HEK293 (cell line): Measurements from ENCODE around the gene WDR36.

ENCODE experiments used
- CTCF ChIA-PET: fragments of 350-600 bp; formaldehyde crosslinking; extraction: SDS; loops from one replicate; lab custom pipeline; 2021; ENCODE audit warnings: antibody characterized with exemption; lab: Yijun Ruan, JAX
- POLR2A ChIA-PET: fragments of 300-600 bp; formaldehyde crosslinking; extraction: SDS; loops from one replicate; lab custom pipeline; 2020; ENCODE audit warnings: antibody characterized with exemption, inconsistent platforms; lab: Yijun Ruan, JAX
- H3K27ac ChIP-seq: fragments of 200-500 bp; sonication (Bioruptor generic); 2 replicates; pipeline ENCODE4 v1.5.1; 2014; ENCODE audit warnings: low read depth, low read length, control low read depth, inconsistent platforms; ENCODE audit errors: extremely low read depth
- H3K36me3 ChIP-seq, 2 experiments: fragments of 200-500 bp in 1 of 2; sonication (Bioruptor generic) in 1 of 2; 1 replicate in 1 of 2; 2 replicates in 1 of 2; pipeline ENCODE4 v1.5.1; 2014 to 2017; ENCODE audit warnings: inconsistent platforms in 2 of 2, low read length in 2 of 2; ENCODE audit not compliant: control insufficient read depth in 2 of 2, insufficient read depth in 1 of 2
- H3K4me1 ChIP-seq: fragments of 200-500 bp; sonication (Bioruptor generic); 2 replicates; pipeline ENCODE4 v1.5.1; 2014; ENCODE audit warnings: mild to moderate bottlenecking, low read length, inconsistent platforms; ENCODE audit not compliant: control insufficient read depth, insufficient read depth
- H3K4me3 ChIP-seq: 2 replicates; pipeline ENCODE4 v1.5.1; 2011; ENCODE audit warnings: low read depth, mild to moderate bottlenecking, control low read depth, low read length, moderate library complexity
- H3K9me3 ChIP-seq: fragments of 200-500 bp; sonication (Bioruptor generic); 2 replicates; pipeline ENCODE4 v1.5.1; 2014; ENCODE audit warnings: low read depth, low read length, inconsistent platforms; ENCODE audit not compliant: control insufficient read depth, insufficient read depth
- GLIS2 ChIP-seq: fragments of 450-650 bp; formaldehyde crosslinking; IDR thresholded peaks from 2 replicates; pipeline ENCODE4 v1.5.1; 2016; ENCODE audit warnings: missing biosample characterization, missing genetic modification characterization
- KLF10 ChIP-seq: fragments of 450-650 bp; IDR thresholded peaks from 2 replicates; pipeline ENCODE4 v1.5.1; 2018; ENCODE audit warnings: missing biosample characterization, mild to moderate bottlenecking, missing genetic modification characterization
- KLF16 ChIP-seq: fragments of 450-650 bp; formaldehyde crosslinking; IDR thresholded peaks from 2 replicates; pipeline ENCODE4 v1.5.1; 2017; ENCODE audit warnings: missing biosample characterization, missing genetic modification characterization
- KLF9 ChIP-seq: fragments of 450-650 bp; formaldehyde crosslinking; IDR thresholded peaks from 2 replicates; pipeline ENCODE4 v1.5.1; 2016; ENCODE audit warnings: missing biosample characterization, missing genetic modification characterization, low read depth
- MEIS1 ChIP-seq: sonication (generic); formaldehyde crosslinking; IDR thresholded peaks from 2 replicates; pipeline ENCODE4 v1.8.1; 2022; ENCODE audit warnings: missing genetic modification reagents, mild to moderate bottlenecking, borderline replicate concordance
- SCRT1 ChIP-seq: fragments of 450-650 bp; formaldehyde crosslinking; IDR thresholded peaks from 2 replicates; pipeline ENCODE4 v1.5.1; 2016; ENCODE audit warnings: missing biosample characterization, missing genetic modification characterization, borderline replicate concordance
- YY2 ChIP-seq: fragments of 450-650 bp; formaldehyde crosslinking; IDR thresholded peaks from 2 replicates; pipeline ENCODE4 v1.5.1; 2016; ENCODE audit warnings: missing biosample characterization, missing genetic modification characterization
- ZNF10 ChIP-seq: fragments of 450-650 bp; formaldehyde crosslinking; IDR thresholded peaks from 2 replicates; pipeline ENCODE4 v1.5.1; 2017; ENCODE audit warnings: missing biosample characterization, missing genetic modification characterization
- ZNF112 ChIP-seq: fragments of 450-650 bp; formaldehyde crosslinking; IDR thresholded peaks from 2 replicates; pipeline ENCODE4 v1.5.0; 2017; ENCODE audit warnings: missing biosample characterization, missing genetic modification characterization
- ZNF133 ChIP-seq: fragments of 450-650 bp; formaldehyde crosslinking; IDR thresholded peaks from 2 replicates; pipeline ENCODE4 v1.5.1; 2016; ENCODE audit warnings: missing biosample characterization, missing genetic modification characterization
- ZNF184 ChIP-seq: fragments of 450-650 bp; IDR thresholded peaks from 2 replicates; pipeline ENCODE4 v1.5.1; 2018; ENCODE audit warnings: missing biosample characterization, mild to moderate bottlenecking, missing genetic modification characterization
- ZNF19 ChIP-seq: fragments of 450-650 bp; formaldehyde crosslinking; IDR thresholded peaks from 2 replicates; pipeline ENCODE4; 2016; ENCODE audit warnings: missing biosample characterization, missing genetic modification characterization, low read depth
- ZNF311 ChIP-seq: fragments of 450-650 bp; formaldehyde crosslinking; IDR thresholded peaks from 2 replicates; pipeline ENCODE4 v1.5.1; 2017; ENCODE audit warnings: missing biosample characterization, missing genetic modification characterization, borderline replicate concordance
- ZNF48 ChIP-seq: fragments of 450-650 bp; formaldehyde crosslinking; IDR thresholded peaks from 2 replicates; pipeline ENCODE4 v1.5.1; 2016; ENCODE audit warnings: missing biosample characterization, missing genetic modification characterization
- ZNF549 ChIP-seq: fragments of 450-650 bp; IDR thresholded peaks from 2 replicates; pipeline ENCODE4 v1.5.1; 2018; ENCODE audit warnings: missing biosample characterization, missing genetic modification characterization, mild to moderate bottlenecking, inconsistent platforms, moderate library complexity
- ZNF776 ChIP-seq: fragments of 450-650 bp; formaldehyde crosslinking; IDR thresholded peaks from 2 replicates; pipeline ENCODE4 v1.5.0; 2017; ENCODE audit warnings: missing biosample characterization, missing genetic modification characterization, borderline replicate concordance
- ZNF837 ChIP-seq: fragments of 450-650 bp; formaldehyde crosslinking; IDR thresholded peaks from 2 replicates; pipeline ENCODE4 v1.5.1; 2016; ENCODE audit warnings: missing biosample characterization, missing genetic modification characterization
- ZXDB ChIP-seq: fragments of 450-650 bp; formaldehyde crosslinking; IDR thresholded peaks from 2 replicates; pipeline ENCODE4 v1.5.1; 2016; ENCODE audit warnings: missing biosample characterization, missing genetic modification characterization
- TF ChIP-seq, protein P1 (sequence below): fragments of 450-650 bp; formaldehyde crosslinking; IDR thresholded peaks from 2 replicates; pipeline ENCODE4 v1.5.1; 2017; ENCODE audit warnings: missing biosample characterization, missing genetic modification characterization
- TF ChIP-seq, protein P2 (sequence below): fragments of 450-650 bp; formaldehyde crosslinking; IDR thresholded peaks from 2 replicates; pipeline ENCODE4 v1.5.1; 2016; ENCODE audit warnings: missing biosample characterization, missing genetic modification characterization
- TF ChIP-seq, protein P3 (sequence below): fragments of 450-650 bp; formaldehyde crosslinking; IDR thresholded peaks from 2 replicates; pipeline ENCODE4 v1.5.1; 2016; ENCODE audit warnings: missing biosample characterization, missing genetic modification characterization
- TF ChIP-seq, protein P4 (sequence below): fragments of 450-650 bp; formaldehyde crosslinking; IDR thresholded peaks from 2 replicates; pipeline ENCODE4 v1.5.1; 2016; ENCODE audit warnings: missing biosample characterization, missing genetic modification characterization
- TF ChIP-seq, protein P5 (sequence below): sonication (generic); formaldehyde crosslinking; IDR thresholded peaks from 2 replicates; pipeline ENCODE4 v1.8.1; 2022; ENCODE audit warnings: mild to moderate bottlenecking, moderate library complexity, missing genetic modification reagents
- TF ChIP-seq, protein P6 (sequence below): fragments of 450-650 bp; formaldehyde crosslinking; IDR thresholded peaks from 2 replicates; pipeline ENCODE4 v1.5.1; 2016; ENCODE audit warnings: missing biosample characterization, missing genetic modification characterization

WDR36 gene

DNA sequence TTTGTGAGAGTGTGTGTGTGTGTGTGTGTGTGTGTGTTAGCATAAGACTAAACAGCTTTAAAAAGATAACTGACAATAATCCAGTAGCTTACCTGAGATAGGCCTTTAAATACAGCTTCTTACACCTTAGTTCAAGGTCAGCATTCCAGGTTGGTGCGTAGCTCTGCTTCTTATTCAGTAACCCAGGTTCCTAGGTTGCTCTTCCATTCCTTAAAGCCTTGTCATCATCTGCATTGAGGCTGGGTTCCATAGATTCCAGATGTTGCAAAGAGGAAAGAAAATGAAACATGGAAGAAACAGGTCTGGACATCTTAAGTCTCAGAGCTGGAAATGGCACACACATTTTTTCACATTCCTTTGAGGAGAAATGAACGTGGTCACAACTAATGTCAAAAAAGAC is 78.1 kb downstream of the WDR36 start (continued):
- TF ChIP-seq GLIS2 (tag by site-specific recombination) = no peak

DNA sequence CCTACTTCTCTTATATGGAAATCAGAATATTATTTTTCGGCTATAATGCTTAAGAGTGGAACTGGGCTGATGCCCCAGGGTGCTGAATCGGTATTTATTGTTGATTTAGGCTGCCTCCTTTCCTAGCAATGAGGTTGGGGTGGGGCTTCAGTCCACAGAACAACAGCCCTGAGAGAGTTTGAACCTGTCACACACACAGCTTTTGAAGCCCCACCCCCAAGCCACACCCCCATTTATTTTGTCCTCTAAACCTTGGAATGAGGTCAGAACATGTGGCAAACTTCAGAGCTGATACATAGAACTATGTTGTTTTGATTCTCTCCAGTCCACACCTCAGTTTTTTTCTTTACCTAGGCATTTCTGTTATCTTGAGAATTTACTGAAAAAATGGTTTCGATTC is 80.4 kb downstream of the WDR36 start:
- H3K4me1 ChIP-seq = peaks cover 3% of the 10 kb centered on the region; the same call in 1 of the 2 replicates
- no peak overlapping the region for H3K4me3 ChIP-seq
- TF ChIP-seq, protein P1, sequence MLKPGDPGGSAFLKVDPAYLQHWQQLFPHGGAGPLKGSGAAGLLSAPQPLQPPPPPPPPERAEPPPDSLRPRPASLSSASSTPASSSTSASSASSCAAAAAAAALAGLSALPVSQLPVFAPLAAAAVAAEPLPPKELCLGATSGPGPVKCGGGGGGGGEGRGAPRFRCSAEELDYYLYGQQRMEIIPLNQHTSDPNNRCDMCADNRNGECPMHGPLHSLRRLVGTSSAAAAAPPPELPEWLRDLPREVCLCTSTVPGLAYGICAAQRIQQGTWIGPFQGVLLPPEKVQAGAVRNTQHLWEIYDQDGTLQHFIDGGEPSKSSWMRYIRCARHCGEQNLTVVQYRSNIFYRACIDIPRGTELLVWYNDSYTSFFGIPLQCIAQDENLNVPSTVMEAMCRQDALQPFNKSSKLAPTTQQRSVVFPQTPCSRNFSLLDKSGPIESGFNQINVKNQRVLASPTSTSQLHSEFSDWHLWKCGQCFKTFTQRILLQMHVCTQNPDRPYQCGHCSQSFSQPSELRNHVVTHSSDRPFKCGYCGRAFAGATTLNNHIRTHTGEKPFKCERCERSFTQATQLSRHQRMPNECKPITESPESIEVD (tag by site-specific recombination) = no peak
- TF ChIP-seq ZNF776 (tag by site-specific recombination) (no peak), MEIS1 (CRISPR knock-in tag) (no peak), KLF10 (peak; percentile 22; the same call in 1 of the 2 replicates), ZNF549 (no peak), ZNF48 (tag by site-specific recombination) (no peak), SCRT1 (tag by site-specific recombination) (no peak), ZNF311 (tag by site-specific recombination) (no peak), KLF9 (peak; percentile 63; the same call in 1 of the 2 replicates), ZNF184 (tag by site-specific recombination) (no peak), ZNF133 (tag by site-specific recombination) (no peak), YY2 (tag by site-specific recombination) (no peak)
- TF ChIP-seq, protein P2, sequence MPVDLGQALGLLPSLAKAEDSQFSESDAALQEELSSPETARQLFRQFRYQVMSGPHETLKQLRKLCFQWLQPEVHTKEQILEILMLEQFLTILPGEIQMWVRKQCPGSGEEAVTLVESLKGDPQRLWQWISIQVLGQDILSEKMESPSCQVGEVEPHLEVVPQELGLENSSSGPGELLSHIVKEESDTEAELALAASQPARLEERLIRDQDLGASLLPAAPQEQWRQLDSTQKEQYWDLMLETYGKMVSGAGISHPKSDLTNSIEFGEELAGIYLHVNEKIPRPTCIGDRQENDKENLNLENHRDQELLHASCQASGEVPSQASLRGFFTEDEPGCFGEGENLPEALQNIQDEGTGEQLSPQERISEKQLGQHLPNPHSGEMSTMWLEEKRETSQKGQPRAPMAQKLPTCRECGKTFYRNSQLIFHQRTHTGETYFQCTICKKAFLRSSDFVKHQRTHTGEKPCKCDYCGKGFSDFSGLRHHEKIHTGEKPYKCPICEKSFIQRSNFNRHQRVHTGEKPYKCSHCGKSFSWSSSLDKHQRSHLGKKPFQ (tag by site-specific recombination) = no peak
- TF ChIP-seq, protein P3, sequence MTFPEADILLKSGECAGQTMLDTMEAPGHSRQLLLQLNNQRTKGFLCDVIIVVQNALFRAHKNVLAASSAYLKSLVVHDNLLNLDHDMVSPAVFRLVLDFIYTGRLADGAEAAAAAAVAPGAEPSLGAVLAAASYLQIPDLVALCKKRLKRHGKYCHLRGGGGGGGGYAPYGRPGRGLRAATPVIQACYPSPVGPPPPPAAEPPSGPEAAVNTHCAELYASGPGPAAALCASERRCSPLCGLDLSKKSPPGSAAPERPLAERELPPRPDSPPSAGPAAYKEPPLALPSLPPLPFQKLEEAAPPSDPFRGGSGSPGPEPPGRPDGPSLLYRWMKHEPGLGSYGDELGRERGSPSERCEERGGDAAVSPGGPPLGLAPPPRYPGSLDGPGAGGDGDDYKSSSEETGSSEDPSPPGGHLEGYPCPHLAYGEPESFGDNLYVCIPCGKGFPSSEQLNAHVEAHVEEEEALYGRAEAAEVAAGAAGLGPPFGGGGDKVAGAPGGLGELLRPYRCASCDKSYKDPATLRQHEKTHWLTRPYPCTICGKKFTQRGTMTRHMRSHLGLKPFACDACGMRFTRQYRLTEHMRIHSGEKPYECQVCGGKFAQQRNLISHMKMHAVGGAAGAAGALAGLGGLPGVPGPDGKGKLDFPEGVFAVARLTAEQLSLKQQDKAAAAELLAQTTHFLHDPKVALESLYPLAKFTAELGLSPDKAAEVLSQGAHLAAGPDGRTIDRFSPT = no peak
- TF ChIP-seq, protein P4, sequence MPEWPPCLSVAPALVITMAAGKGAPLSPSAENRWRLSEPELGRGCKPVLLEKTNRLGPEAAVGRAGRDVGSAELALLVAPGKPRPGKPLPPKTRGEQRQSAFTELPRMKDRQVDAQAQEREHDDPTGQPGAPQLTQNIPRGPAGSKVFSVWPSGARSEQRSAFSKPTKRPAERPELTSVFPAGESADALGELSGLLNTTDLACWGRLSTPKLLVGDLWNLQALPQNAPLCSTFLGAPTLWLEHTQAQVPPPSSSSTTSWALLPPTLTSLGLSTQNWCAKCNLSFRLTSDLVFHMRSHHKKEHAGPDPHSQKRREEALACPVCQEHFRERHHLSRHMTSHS = no peak
- TF ChIP-seq, all 188 proteins: peak for 2
- Histone ChIP-seq H3K27ac (no peak overlapping the region), H3K36me3 (no peaks in the 10 kb centered on the region), H3K9me3 (no peaks in the 10 kb centered on the region)
- CTCF ChIA-PET = interaction anchor here (0.8 kb wide), 1 partner anchor 14 kb away, joined by 3 read pairs; no protein-coding TSS in a partner anchor
- POLR2A ChIA-PET = no interaction called here

DNA sequence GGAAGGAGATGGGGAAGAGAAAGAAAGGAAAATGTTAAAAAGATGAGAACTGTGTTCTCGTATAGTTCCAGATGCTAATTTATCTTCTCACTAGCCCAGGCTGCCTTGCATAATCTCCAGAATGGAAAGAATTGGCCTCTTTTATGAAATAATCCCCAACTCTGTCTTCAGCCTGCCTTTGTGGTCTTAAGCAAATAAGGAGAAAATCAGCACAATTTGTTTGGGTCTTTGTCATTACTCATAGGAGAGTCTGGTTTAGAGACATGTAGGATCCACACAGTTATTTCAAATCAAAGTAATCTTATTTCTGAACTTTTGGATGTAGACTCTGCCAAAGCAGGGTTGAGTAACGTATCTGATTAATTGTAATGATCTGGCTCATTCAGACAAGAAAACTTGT is 81.3 kb downstream of the WDR36 start:
- ChIA-PET POLR2A (no interaction called here), CTCF (no interaction called here)
- Histone ChIP-seq H3K4me3 (no peak overlapping the region), H3K27ac (no peak overlapping the region), H3K4me1 (peaks cover 3% of the 10 kb centered on the region; the same call in 1 of the 2 replicates), H3K36me3 (no peaks in the 10 kb centered on the region), H3K9me3 (no peaks in the 10 kb centered on the region)
- TF ChIP-seq, protein P5, sequence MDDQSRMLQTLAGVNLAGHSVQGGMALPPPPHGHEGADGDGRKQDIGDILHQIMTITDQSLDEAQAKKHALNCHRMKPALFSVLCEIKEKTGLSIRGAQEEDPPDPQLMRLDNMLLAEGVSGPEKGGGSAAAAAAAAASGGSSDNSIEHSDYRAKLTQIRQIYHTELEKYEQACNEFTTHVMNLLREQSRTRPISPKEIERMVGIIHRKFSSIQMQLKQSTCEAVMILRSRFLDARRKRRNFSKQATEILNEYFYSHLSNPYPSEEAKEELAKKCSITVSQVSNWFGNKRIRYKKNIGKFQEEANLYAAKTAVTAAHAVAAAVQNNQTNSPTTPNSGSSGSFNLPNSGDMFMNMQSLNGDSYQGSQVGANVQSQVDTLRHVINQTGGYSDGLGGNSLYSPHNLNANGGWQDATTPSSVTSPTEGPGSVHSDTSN (CRISPR knock-in tag) = no peak
- TF ChIP-seq ZNF19 (tag by site-specific recombination) (no peak), ZNF112 (tag by site-specific recombination) (no peak), ZNF10 (tag by site-specific recombination) (no peak), ZNF184 (tag by site-specific recombination) (no peak), ZXDB (tag by site-specific recombination) (no peak), KLF16 (tag by site-specific recombination) (no peak), ZNF837 (no peak)
- TF ChIP-seq, protein P6, sequence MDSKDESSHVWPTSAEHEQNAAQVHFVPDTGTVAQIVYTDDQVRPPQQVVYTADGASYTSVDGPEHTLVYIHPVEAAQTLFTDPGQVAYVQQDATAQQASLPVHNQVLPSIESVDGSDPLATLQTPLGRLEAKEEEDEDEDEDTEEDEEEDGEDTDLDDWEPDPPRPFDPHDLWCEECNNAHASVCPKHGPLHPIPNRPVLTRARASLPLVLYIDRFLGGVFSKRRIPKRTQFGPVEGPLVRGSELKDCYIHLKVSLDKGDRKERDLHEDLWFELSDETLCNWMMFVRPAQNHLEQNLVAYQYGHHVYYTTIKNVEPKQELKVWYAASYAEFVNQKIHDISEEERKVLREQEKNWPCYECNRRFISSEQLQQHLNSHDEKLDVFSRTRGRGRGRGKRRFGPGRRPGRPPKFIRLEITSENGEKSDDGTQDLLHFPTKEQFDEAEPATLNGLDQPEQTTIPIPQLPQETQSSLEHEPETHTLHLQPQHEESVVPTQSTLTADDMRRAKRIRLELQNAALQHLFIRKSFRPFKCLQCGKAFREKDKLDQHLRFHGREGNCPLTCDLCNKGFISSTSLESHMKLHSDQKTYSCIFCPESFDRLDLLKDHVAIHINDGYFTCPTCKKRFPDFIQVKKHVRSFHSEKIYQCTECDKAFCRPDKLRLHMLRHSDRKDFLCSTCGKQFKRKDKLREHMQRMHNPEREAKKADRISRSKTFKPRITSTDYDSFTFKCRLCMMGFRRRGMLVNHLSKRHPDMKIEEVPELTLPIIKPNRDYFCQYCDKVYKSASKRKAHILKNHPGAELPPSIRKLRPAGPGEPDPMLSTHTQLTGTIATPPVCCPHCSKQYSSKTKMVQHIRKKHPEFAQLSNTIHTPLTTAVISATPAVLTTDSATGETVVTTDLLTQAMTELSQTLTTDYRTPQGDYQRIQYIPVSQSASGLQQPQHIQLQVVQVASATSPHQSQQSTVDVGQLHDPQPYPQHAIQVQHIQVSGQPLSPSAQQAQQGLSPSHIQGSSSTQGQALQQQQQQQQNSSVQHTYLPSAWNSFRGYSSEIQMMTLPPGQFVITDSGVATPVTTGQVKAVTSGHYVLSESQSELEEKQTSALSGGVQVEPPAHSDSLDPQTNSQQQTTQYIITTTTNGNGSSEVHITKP (tag by site-specific recombination) = no peak
